KG1 (cell line): ENCODE measurements around the gene TRNP1.
"Not testable (repeated sequence)": the region's sequence is repeated elsewhere in the genome, so short reads cannot be mapped to it uniquely, and the experiment has no call there.

ENCODE experiments used
- DNase-seq: peaks from one replicate; lab custom pipeline; 2025; lab: John Stamatoyannopoulos, UW

Gene TRNP1

DNA sequence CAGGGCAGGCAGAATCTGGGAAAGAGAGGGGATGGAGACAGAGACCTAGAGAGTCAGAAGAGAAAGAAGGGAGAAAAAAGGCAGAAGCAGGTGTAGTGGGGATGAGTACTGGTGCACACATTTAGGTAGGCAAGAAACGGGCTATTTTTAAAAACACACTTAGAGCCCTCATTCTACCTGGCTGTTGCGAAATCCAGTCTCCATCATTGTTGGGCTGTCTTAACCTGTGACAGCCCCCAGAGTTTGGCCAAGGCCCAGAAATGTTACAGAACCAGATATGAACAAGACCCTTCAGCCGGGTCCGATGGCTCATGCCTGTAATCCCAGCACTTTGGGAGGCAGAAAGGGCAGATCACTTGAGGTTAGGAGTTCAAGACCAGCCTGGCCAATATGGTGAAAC lies 20.7 kb upstream of the TRNP1 start:
- DNase-seq: no peak

- DNase-seq: no peak
Measured at GRCh38 chr1:26976621-26977510, 16.6 kb upstream of the TRNP1 start.

DNA sequence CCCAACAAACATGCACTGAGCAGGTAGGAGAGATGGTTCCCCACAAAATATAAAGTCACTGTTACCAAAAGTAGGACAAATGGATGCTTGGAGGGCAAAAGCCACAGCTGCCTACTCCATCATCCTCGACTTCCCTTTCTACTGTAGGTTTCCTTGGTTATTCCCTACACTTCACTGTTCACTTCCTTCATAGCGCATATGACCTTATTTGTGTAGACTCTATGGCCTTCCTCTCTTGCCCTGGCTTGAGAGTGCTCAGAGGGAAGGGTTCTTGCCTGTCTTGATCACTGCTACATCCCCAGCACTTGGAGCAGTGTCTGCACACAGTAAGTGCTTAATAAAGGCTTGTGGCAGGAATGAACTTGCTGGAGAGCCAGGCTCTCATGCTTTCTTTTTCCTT lies 14.6 kb upstream of the TRNP1 start:
- DNase-seq: no peak

GRCh38 chr1:26981146-26981846 lies 12.2 kb upstream of the TRNP1 start:
- DNase-seq: no peak

GRCh38 chr1:26983863-26984262 lies 9.6 kb upstream of the TRNP1 start:
- DNase-seq: no peak

- DNase-seq: no peak
Measured at GRCh38 chr1:26984291-26984690, 9.2 kb upstream of the TRNP1 start.

- DNase-seq: no peak
Measured at GRCh38 chr1:26986658-26987057, 6.8 kb upstream of the TRNP1 start.

- not testable (repeated sequence) for DNase-seq
Measured at GRCh38 chr1:26989403-26990109, 3.9 kb upstream of the TRNP1 start.

- DNase-seq: no peak
Measured at GRCh38 chr1:26991310-26992116, 2.0 kb upstream of the TRNP1 start.

GRCh38 chr1:26994020-26994786 lies 711 bp downstream of the TRNP1 start:
- no peak for DNase-seq

GRCh38 chr1:26994787-26995517 lies 1.5 kb downstream of the TRNP1 start:
- no peak for DNase-seq

- no peak for DNase-seq
Measured at GRCh38 chr1:26996024-26996423, 2.5 kb downstream of the TRNP1 start.

DNA sequence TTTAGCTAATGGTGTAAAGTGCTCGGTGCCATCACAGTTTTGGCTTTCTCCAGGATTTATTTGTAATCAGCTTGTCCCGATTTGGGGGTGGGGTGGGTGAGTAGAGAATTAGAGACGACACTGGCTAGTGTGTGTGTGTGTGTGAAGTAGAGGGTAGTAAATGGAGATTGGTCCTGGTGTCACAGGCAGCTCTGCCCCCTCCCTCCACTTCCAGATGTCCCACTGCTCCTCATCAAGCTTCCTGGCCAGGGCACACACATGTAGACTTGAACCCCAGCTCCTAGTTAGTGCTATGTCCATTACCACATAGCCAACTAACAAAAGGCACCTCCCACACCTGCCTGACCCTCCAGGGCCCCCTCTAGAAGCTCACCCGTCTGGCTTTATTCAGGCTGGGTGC lies 3.2 kb downstream of the TRNP1 start:
- DNase-seq: no peak

GRCh38 chr1:26998429-26999300 lies 5.2 kb downstream of the TRNP1 start:
- no peak for DNase-seq

DNA sequence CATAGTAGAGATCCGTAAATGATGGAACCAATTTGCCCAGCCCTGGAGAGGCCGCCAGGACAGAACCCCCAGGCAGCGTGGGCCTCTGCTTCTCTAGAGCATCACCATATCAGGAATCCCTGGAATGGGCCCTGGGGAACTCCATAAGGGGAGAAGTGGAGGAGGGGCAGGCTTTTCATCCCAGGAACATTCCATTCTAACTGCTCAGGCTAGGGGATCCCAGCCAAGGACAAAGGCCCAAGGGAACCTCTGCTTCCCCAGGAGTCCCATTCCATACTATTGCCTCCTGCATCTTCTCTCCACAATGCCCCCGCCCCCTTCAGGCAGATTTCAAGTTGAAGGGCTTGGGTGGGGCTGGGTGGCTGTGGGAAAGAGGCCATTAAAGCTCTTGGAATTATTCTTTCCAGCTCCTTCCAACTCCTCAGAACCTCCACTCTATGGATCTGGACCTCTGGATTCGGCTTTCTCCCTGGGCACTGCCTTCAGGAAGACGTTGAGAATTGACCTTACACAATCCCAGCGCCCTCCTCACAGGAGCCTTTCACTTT lies 6.0 kb downstream of the TRNP1 start:
- DNase-seq: no peak

DNA sequence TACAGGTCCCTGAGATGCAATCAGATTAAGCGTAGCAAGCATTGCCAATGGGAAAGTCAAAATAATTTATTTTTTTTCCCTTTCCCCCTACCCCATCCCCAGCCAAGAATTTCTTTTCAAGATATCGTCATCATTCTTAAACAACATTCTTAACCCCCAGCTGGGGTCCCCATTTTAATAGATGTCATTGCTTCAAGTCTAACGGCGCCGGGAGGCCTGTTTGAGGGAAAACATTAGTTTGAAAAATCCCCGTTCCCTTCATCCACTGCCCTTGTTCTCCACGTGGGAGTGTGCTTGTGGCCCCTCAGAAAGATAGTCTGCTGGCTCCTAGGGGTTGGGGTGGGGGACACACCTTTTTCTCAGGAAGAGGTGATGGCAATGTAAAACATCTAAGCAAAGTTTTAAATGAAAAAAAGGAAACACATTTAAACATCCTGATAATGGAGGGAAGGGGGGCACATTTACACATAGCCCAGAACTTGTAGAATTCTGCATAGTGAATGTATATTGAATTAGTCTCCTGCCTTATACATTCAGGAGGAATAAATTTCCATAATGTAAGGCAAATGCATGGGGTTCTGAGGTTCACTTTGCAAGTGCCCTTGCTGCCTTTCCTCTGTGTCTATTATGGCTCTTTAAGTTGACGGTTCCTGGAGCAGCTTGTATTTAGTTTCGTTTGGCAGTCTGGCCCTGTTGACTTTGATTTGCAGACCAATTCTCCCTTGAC lies 6.8 kb downstream of the TRNP1 start:
- DNase-seq: no peak

- no peak for DNase-seq
Measured at GRCh38 chr1:27000817-27001460, 7.4 kb downstream of the TRNP1 start.
